Upper lobe of left lung (tissue), 6 donors: ENCODE data around the gene SLCO3A1. TPM values are rescaled to one million over a fixed set of nuclear protein-coding genes. Genes with fewer than 3 reads are reported as not detected.

Experiments used
- ATAC-seq, 2 donors: fragments of 200-7000 bp; cut with Tn5 transposase; one replicate each; pipeline ENCODE4 v1.9.1; 2022; ENCODE audit warnings: mild to moderate bottlenecking in 2 of 2, moderate library complexity in 2 of 2; ENCODE audit not compliant: low FRiP score in 2 of 2
- DNase-seq, 2 donors: peaks; one replicate each; pipeline ENCODE4 v3.0.0-alpha.2; 2019 to 2020
- H3K27ac ChIP-seq, 4 donors: fragments of 200-600 bp; sonication (generic); one replicate each; pipeline ENCODE4 v1.5.1; 2016 to 2019
- H3K27me3 ChIP-seq, 4 donors: fragments of 200-600 bp; sonication (generic); one replicate each; pipeline ENCODE4 v1.5.1; 2017 to 2019
- H3K36me3 ChIP-seq, 4 donors: fragments of 200-600 bp; sonication (generic); one replicate each; pipeline ENCODE4 v1.5.1; 2016 to 2019
- H3K4me1 ChIP-seq, 4 donors: fragments of 200-600 bp; sonication (generic); one replicate each; pipeline ENCODE4 v1.5.1; 2018 to 2019
- H3K4me3 ChIP-seq, 4 donors: fragments of 200-600 bp; sonication (generic); one replicate each; pipeline ENCODE4 v1.5.1; 2017 to 2019; ENCODE audit warnings: mild to moderate bottlenecking in 2 of 4, moderate library complexity in 1 of 4
- H3K9me3 ChIP-seq, 4 donors: fragments of 200-600 bp; sonication (generic); one replicate each; pipeline ENCODE4 v1.5.1; 2018 to 2019
- EP300 ChIP-seq, 4 donors: sonication (generic); formaldehyde crosslinking; IDR thresholded peaks; one replicate each; pipeline ENCODE4 v1.5.1; 2017; ENCODE audit warnings: antibody characterized with exemption in 4 of 4, control low read depth in 2 of 4
- POLR2A ChIP-seq, 4 donors: fragments of 450-650 bp; IDR thresholded peaks; one replicate each; pipeline ENCODE4 v1.5.1; 2016 to 2017; ENCODE audit warnings: antibody characterized with exemption in 4 of 4, mild to moderate bottlenecking in 2 of 4
- POLR2AphosphoS5 ChIP-seq, 2 donors: sonication (generic); formaldehyde crosslinking; IDR thresholded peaks; one replicate each; pipeline ENCODE4 v1.5.1; 2017; ENCODE audit warnings: antibody characterized with exemption in 2 of 2
- WGBS, 2 donors: methylation state at CpG; one replicate each; pipeline ENCODE4 v1.1.5; 2017 to 2018; 5-methylcytosine and 5-hydroxymethylcytosine counted together
- total RNA-seq, 6 donors: library from RNA; depleted of rRNA in 4 of 6; stranded (reverse); fragments of >200 nt in 4 of 6; gene quantifications; one replicate each; pipeline versions ENCODE4 v1.1.0 to v1.2.1, GENCODE V29; 2016 to 2021
- TF ChIP-seq, protein P1 (sequence below), 6 experiments: fragments of 450-650 bp in 4 of 6; fragments of 200-600 bp in 2 of 6; sonication (generic) in 2 of 6; IDR thresholded peaks; one replicate each; pipeline ENCODE4 v1.5.1; 2016 to 2019; ENCODE audit warnings: antibody characterized with exemption in 6 of 6
- donor health status: DM: no; HTN: no; CAD: no; lungs with moderate emphysema.
- donor health status: DM: no; HTN: yes; CAD: no; lungs with severe emphysema.

The SLCO3A1 gene
- total RNA-seq, 6 donors from 2014 or later, result 29.3 to 56.6 (median 46.7) TPM

DNA sequence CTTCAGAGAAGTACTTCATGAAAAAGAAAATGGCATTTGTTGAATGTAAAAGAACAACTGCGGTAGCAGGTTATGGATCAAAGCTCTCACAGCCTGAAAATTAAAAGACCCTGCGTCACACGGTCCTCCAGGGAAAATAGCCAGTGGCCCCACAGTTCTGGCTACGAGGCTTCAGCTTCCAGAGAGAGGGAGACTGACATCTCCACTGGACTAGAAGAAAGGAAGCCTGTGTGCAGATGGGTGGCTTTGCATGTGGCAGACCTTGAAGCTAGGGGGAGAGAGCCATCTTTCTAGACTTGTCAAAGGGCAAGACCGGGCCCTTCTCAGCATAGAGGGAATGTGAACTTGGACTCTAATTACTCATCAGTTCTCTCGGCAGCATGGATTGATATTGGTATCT lies 159.4 kb downstream of the SLCO3A1 start:
- ATAC-seq, result no peak
- Histone ChIP-seq H3K27ac (no peak overlapping the region), H3K4me3 (no peak overlapping the region), H3K4me1 (peaks cover 10 to 24% (median 18%) of the 10 kb centered on the region in 4 donors), H3K9me3 (no peaks in the 10 kb centered on the region), H3K27me3 (no peaks in the 10 kb centered on the region), H3K36me3 (no peaks in the 10 kb centered on the region)
- no peak for DNase-seq
- TF ChIP-seq EP300 (IDR thresholded peaks at IDR 0.05) (no peak), POLR2A (IDR thresholded peaks at IDR 0.05) (no peak), POLR2AphosphoS5 (IDR thresholded peaks at IDR 0.05) (no peak)
- TF ChIP-seq, protein P1, sequence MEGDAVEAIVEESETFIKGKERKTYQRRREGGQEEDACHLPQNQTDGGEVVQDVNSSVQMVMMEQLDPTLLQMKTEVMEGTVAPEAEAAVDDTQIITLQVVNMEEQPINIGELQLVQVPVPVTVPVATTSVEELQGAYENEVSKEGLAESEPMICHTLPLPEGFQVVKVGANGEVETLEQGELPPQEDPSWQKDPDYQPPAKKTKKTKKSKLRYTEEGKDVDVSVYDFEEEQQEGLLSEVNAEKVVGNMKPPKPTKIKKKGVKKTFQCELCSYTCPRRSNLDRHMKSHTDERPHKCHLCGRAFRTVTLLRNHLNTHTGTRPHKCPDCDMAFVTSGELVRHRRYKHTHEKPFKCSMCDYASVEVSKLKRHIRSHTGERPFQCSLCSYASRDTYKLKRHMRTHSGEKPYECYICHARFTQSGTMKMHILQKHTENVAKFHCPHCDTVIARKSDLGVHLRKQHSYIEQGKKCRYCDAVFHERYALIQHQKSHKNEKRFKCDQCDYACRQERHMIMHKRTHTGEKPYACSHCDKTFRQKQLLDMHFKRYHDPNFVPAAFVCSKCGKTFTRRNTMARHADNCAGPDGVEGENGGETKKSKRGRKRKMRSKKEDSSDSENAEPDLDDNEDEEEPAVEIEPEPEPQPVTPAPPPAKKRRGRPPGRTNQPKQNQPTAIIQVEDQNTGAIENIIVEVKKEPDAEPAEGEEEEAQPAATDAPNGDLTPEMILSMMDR (IDR thresholded peaks at IDR 0.05), result no peak
- WGBS, 2 donors, result 94 to 96% methylated on average over 6 of the region's 6 CpGs

DNA sequence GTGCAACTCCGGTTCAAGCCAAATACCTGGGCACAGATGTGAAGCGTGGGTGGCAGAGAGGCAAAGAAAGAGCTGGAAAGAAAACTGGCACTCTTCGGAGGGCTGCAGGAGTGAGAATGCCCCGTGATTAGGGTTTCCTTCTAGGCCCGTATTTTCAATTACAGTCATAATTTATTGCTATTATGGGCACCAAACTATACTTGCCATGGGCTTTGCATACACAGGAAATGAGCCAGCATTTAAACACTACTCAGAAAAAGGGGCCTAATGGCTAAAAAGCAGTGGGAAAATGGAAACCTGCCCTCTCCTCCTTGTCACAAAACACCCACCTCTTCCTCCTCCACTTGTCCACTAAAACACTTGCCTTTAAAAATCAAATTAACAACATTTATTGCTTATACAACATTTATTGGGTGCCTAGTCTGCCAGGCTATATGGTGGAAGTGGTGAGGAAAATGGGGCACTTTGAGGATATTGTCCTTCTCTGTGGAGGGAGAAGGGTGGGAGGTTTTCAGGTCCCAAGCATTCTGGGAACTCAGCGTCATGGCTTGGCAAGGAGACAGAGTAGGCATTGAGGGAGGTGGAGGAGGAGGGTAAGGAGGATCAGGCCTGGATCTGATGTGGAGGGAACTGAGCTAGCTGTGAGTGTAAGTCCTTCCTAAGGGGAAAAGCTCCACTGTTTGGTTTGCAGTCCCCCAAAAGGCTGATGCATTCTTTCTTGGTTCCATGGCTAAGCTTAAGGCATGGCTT lies 160.9 kb downstream of the SLCO3A1 start:
- no peak for TF ChIP-seq POLR2AphosphoS5 (IDR thresholded peaks at IDR 0.05)
- TF ChIP-seq, protein P1 (IDR thresholded peaks at IDR 0.05), result no peak
- no peak for TF ChIP-seq POLR2A (IDR thresholded peaks at IDR 0.05)
- TF ChIP-seq EP300 (IDR thresholded peaks at IDR 0.05), result no peak
- H3K9me3 ChIP-seq, result no peaks in the 10 kb centered on the region
- no peak overlapping the region for H3K4me3 ChIP-seq
- no peak for ATAC-seq
- DNase-seq, result no peak
- H3K27ac ChIP-seq, result no peak overlapping the region
- H3K27me3 ChIP-seq, result no peaks in the 10 kb centered on the region
- 68 to 71% methylated on average over 6 of the region's 6 CpGs for WGBS, 2 donors
- H3K36me3 ChIP-seq, result no peaks in the 10 kb centered on the region
- peaks cover 10 to 26% (median 14%) of the 10 kb centered on the region in 4 donors for H3K4me1 ChIP-seq

DNA sequence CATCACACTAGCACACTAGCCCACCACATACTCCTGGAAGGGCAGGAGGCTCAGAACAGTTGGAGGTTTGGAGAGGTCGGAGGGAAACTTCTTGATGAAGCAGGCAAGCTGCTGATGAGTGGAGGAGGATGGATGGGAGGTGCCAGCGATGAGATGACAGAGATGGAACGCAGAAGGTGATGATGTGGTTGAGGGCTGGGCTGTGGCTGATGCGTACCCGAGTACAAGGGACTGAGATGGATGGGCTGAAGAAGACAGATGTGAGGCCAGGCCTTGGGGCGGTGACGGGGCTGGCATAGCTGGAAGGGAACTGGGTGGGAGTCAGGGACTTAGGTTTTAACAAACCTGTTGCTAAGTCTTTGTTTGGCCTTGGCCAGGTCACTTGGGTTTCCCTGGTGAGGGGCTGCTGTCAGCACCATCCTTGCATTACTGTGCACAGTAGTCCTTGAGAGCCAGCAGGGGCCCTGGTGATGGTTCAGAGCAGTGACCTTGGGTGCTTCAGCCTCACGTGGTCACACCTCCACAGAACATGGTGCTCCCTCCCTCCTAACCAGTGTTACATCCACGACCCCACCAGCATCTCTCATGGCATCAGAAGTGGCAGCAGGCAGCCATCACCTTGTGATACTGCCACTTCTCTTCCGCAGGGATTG lies 164.5 kb downstream of the SLCO3A1 start:
- TF ChIP-seq POLR2AphosphoS5 (IDR thresholded peaks at IDR 0.05) (no peak), POLR2A (IDR thresholded peaks at IDR 0.05) (no peak), EP300 (IDR thresholded peaks at IDR 0.05) (no peak)
- TF ChIP-seq, protein P1 (IDR thresholded peaks at IDR 0.05), result no peak
- H3K27ac ChIP-seq, result no peak overlapping the region

DNA sequence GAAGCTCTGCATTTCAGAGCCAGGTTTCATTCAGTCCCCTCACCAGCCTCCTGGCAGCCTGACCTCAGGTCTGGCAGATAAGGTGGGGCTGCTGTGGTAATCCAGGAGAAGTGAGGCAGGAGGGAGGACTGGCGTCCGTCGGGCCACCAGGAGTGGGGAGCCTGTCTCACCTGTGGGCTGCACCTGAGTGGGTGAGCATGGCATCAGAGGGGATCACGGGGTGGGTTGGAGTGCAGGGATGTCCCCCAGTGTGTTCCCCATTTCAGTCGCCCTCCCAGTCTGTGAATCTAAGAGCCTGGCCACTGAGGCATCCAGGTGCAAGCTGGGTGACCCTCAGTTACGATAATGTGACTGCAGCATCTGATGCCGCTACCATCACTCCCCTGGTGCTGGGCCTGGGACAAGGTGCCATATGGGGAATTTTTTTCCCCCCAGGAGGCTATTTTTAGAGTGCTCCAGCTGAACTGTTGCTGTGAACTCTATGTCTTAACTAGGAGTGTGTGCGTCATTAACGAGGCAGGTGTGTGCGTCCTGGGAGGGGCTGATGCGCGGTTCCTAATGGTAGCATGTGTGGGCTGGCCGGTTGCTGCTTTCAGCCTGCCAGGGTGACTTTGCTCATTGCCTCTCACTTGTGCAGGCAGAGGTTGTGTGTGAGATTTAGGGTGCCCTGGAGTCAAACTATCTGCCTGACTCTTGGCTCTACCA lies 165.2 kb downstream of the SLCO3A1 start:
- Histone ChIP-seq H3K27me3 (no peaks in the 10 kb centered on the region), H3K4me3 (no peak overlapping the region), H3K27ac (no peak overlapping the region), H3K4me1 (peaks cover 2 to 49% (median 20%) of the 10 kb centered on the region in 4 donors), H3K9me3 (no peaks in the 10 kb centered on the region), H3K36me3 (no peaks in the 10 kb centered on the region)
- ATAC-seq (peak in 1 of 2 donors; percentile 12), DNase-seq (peak in 1 of 2 donors; percentile 41)
- TF ChIP-seq EP300 (IDR thresholded peaks at IDR 0.05) (no peak), POLR2A (IDR thresholded peaks at IDR 0.05) (no peak), POLR2AphosphoS5 (IDR thresholded peaks at IDR 0.05) (no peak)
- TF ChIP-seq, protein P1 (IDR thresholded peaks at IDR 0.05), result no peak
- WGBS, 2 donors, result 86 to 91% methylated on average over 10 to 13 of the region's 13 CpGs

More for the DNA sequence above, 164.5 kb downstream of the SLCO3A1 start:
- Histone ChIP-seq H3K4me1 (peaks cover 4 to 46% (median 18%) of the 10 kb centered on the region in 4 donors), H3K4me3 (no peak overlapping the region), H3K27me3 (no peaks in the 10 kb centered on the region), H3K36me3 (no peaks in the 10 kb centered on the region), H3K9me3 (no peaks in the 10 kb centered on the region)
- DNase-seq (no peak), ATAC-seq (no peak)
- WGBS, 2 donors, result 82 to 86% methylated on average over 10 of the region's 10 CpGs
